RKO (cell line): ENCODE data around the gene SLX9.

ENCODE experiments used
- DNase-seq: peaks from one replicate; pipeline ENCODE4 v3.0.0-alpha.2; 2016; ENCODE audit warnings: low spot score

SLX9 gene

GRCh38 chr21:45003331-45004058 lies 63.7 kb downstream of the SLX9 start:
- no peak for DNase-seq

GRCh38 chr21:45004059-45004422 lies 64.2 kb downstream of the SLX9 start:
- DNase-seq = no peak

- peak; percentile 14 for DNase-seq
These were observed 64.8 kb downstream of the SLX9 start for GRCh38 chr21:45004481-45005247.

DNA sequence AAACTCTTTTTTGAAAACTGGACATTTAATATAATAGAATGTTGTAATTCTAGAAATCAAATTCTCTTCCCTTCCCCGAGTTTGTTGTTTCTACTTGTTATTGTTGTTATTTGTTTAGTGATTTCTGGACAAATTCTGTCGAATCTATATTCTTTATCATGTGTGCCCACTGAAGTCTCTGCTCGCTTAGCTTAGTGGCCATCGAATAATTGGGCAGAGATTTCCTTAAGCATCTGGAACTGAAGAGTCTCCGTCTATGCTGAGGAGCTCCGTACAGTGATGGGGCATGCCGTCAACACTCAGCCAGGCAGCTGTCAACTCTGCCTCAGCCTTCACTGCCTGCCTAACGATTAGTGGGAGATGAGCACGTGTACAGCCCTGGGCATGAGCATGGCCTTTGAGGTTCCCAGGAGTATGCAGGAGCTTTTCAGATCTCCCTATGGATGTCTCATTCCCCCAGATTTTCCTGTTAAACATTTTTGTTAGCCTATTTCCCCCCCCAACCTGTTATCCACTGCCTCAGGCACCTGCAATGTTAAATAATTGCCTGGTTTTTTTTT lies 66.8 kb downstream of the SLX9 start:
- no peak for DNase-seq

GRCh38 chr21:45009616-45010015 lies 69.8 kb downstream of the SLX9 start:
- DNase-seq = no peak

GRCh38 chr21:45010096-45010495 lies 70.3 kb downstream of the SLX9 start:
- no peak for DNase-seq

GRCh38 chr21:45010860-45011259 lies 71.0 kb downstream of the SLX9 start:
- DNase-seq = no peak

- no peak for DNase-seq
These were observed 71.6 kb downstream of the SLX9 start for GRCh38 chr21:45011426-45011825.

DNA sequence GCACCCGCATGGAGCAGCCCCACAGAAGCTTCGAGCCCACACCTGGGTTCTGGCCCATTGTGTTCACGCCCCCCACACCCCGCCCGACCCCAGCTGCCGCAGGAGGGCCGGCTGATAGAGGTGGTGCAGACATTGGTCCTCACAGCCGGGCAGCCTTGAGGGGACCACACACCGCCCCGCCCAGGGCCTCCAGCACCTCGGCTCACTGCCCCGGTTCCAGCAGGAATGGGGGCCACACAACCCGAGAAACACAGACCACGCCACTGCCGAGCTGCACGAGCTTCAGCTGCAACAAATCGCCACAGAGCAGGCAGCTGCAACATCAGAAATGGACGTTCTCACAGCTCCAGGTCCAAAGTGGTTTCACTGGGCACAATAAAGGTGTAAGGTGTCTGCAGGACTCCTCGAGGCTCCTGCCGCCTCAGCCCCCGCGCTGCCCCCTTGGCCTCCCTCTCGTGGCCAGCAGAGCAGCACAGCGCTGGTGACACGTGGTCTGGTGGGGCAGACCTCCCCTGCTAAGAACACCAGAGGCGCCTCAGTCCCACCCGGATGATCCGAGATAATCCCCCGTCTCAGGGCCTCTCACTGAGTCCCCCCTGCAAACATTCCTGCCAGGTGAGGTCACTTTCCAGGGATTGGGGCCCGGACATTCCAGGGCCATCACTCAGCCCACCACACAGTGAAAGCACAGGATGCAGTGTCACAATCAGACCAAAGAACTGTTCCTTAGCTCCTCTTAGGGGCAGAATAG lies 72.3 kb downstream of the SLX9 start:
- peak; percentile 94 for DNase-seq

GRCh38 chr21:45012662-45013259 lies 72.9 kb downstream of the SLX9 start:
- no peak for DNase-seq

GRCh38 chr21:45013260-45013841 lies 73.5 kb downstream of the SLX9 start:
- DNase-seq = no peak

GRCh38 chr21:45014747-45015468 lies 75.1 kb downstream of the SLX9 start:
- DNase-seq = no peak

DNA sequence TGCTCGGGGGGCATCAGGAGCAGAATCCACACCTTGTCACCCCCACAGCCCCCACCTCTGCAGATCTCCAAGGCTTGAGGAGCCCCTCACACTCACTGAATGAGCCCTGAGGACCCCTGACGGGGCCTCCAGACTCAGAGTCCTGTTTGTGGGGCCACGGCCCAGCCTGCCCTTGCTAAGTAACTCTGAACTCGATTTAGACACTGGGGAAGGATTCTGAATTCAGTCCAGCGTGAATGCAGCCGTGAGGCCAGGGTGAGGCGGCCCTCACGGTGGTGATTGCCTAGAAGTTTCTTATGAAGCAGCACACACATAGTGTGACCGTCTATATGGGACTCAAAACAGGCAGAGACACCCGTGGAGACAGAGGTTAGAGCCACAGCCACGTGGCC lies 75.6 kb downstream of the SLX9 start:
- DNase-seq = no peak

DNA sequence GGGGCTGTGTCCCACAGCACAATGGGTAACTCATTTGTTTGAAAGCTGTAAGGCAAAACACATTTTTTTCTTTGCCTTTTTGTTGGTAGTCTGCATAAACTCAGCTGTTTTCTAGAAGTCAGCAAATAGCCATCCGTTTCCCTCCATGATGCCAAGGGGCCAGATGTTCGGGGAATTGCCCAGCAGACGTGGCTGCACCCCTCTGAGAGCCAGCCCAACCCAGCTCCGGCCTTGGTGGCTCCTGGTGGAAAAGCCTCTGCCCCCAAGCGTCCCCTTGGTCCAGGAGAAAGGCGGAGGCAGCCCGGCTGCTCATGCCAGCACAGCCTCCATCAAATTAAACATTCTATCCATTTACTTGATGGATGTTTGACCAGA lies 76.2 kb downstream of the SLX9 start:
- DNase-seq = no peak

- no peak for DNase-seq
These were observed 76.7 kb downstream of the SLX9 start for GRCh38 chr21:45016406-45017038.

DNA sequence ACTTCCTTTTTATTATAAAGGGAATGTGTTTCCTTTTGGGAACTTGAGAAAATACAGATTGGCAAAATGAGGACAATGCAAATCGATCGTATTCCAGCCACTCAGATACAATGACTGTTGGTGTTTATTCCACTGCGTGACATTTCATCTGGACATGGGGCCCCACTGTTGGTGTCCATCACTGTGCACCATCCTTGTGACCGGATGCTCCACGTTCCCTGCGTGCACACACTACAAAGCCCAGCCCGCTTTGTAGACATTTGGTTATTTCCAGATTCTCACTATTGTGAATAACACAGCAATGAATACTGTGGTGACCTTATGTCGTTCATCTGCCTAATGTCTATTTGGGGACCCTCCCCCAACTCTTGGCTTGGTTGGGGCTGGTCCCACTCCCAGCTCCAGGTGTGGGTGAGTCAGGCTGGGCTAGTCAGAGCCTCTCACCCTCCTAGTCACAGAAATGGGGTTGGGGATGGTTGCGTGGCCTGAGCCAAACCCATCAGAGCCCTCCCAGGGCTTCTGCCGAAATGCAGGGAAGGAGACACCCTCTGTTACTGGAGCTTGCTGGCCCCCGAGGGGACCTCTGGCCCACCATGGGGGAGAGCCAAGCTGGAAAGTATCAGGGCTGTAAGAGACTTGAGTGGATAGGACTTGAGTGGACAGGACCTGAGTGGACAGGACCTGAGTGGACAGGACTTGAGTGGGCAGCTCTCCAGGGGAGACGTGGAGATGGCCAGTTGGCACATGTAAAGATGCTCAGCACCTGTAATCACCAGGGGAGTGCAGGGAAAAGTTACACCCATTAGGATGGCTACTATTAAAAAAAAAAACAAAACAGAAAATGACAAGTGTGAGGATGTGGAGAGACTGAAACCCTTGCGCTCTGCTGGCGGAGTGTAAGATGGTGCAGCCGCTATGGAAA lies 77.5 kb downstream of the SLX9 start:
- DNase-seq = no peak

DNA sequence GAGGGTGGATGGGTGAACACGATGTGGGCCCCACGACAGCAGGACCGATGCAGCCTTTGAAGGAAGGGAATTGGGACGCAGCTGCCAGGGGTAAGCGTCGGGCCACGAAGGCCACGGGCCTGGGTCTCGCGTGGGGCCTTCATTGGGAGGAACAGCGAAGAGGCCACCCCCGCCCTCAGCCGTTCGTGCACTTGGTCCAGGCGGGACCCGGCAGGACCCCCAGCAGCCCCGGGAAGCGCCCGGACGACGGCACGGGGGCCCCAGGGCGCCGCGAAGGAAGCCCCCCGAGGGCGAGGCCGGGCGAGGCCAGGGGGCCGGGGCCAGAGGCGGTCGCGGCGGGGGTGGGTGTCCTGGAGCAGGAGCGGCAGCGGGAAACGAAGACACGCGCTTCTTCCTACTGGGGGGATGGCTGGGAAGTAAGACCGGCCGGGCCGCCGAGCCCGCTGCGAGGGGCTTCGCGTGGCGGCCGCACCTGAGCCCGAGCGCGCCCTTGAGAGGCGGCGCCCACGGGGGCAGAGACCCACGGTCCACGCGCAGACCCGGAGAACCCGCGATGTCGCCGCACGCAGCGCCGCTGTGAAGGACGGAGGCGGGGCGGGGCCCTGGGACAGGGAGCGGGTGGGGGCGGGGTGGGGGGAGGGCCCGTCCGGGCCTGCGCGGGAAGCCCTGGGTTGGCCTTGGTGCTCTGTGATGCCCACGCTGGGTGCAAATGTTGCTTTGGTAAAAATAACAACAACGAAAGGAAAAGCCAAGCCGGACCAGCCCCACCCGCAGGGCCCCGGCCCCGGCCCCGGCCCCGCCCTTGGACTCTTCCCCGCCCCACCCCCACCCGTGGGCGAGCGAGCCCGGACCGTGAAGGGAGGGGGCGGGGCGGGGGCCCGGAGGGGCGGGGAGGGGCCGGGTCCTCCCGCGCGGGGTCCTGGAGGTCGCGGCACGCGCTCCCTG lies 78.6 kb downstream of the SLX9 start:
- no peak for DNase-seq

- DNase-seq = no peak
These were observed 79.5 kb downstream of the SLX9 start for GRCh38 chr21:45019076-45019886.
